NCI-H2196 treated with DMSO at 0.1 percent for 48 hours (cell line): Measurements from ENCODE around the gene FMOD.
"Not testable (repeated sequence)": the region's sequence is repeated elsewhere in the genome, so short reads cannot be mapped to it uniquely, and the experiment has no call there.

Experiments
- DNase-seq: peaks from one replicate; lab custom pipeline; 2025; ENCODE audit not compliant: unreplicated experiment; lab: John Stamatoyannopoulos, UW

Gene FMOD

GRCh38 chr1:203326830-203327683, 23.9 kb downstream of the FMOD start:
- DNase-seq, result peak; percentile 89

GRCh38 chr1:203325418-203326091, 25.4 kb downstream of the FMOD start:
- peak; percentile 90 for DNase-seq

GRCh38 chr1:203325026-203325417, 25.9 kb downstream of the FMOD start:
- no peak for DNase-seq

- no peak for DNase-seq
Observed at GRCh38 chr1:203324105-203325025, 26.6 kb downstream of the FMOD start.

- no peak for DNase-seq
Observed at GRCh38 chr1:203323587-203323986, 27.3 kb downstream of the FMOD start.

GRCh38 chr1:203322500-203323179, 28.3 kb downstream of the FMOD start:
- DNase-seq, result no peak

- no peak for DNase-seq
Observed at GRCh38 chr1:203321273-203322052, 29.5 kb downstream of the FMOD start.

GRCh38 chr1:203320591-203321272, 30.2 kb downstream of the FMOD start:
- DNase-seq, result peak; percentile 97

GRCh38 chr1:203318229-203318517, 32.7 kb downstream of the FMOD start:
- no peak for DNase-seq

GRCh38 chr1:203317429-203318228, 33.3 kb downstream of the FMOD start:
- DNase-seq, result no peak

GRCh38 chr1:203316626-203317093, 34.3 kb downstream of the FMOD start:
- peak; percentile 27 for DNase-seq

GRCh38 chr1:203314025-203314759, 36.7 kb downstream of the FMOD start:
- not testable (repeated sequence) for DNase-seq

GRCh38 chr1:203311368-203312301, 39.3 kb downstream of the FMOD start:
- no peak for DNase-seq

- DNase-seq, result no peak
Observed at GRCh38 chr1:203308923-203309331, 42.0 kb downstream of the FMOD start.

- no peak for DNase-seq
Observed at GRCh38 chr1:203308328-203308922, 42.5 kb downstream of the FMOD start.

- no peak for DNase-seq
Observed at GRCh38 chr1:203307641-203308126, 43.2 kb downstream of the FMOD start.
